GM12891 (cell line): ENCODE results near the gene TTC9.

Source experiments
- DNase-seq: peaks from one replicate; pipeline ENCODE4 v3.0.0; 2011; ENCODE audit warnings: low spot score; ENCODE audit not compliant: insufficient read length
- FAIRE-seq: peaks from 2 replicates; lab custom pipeline; 2011; peaks lifted over from hg19 to GRCh38; lab: Jason Lieb, UNC
- PAX5 ChIP-seq: IDR thresholded peaks from 2 replicates; pipeline ENCODE4 v1.6.1; 2011; ENCODE audit warnings: low read length, moderate library complexity, mild to moderate bottlenecking; ENCODE audit not compliant: insufficient read depth, severe bottlenecking
- POLR2A ChIP-seq: IDR thresholded peaks from 2 replicates; pipeline ENCODE4 v1.6.1; 2011; ENCODE audit warnings: low read depth, low read length, control low read depth
- POLR2AphosphoS5 ChIP-seq: IDR thresholded peaks from 2 replicates; pipeline ENCODE4 v1.6.1; 2011; ENCODE audit warnings: low read depth, low read length, control low read depth
- POU2F2 ChIP-seq: IDR thresholded peaks from 2 replicates; pipeline ENCODE4 v1.6.1; 2011; ENCODE audit warnings: low read depth, mild to moderate bottlenecking, control low read depth, low read length, moderate library complexity
- SPI1 ChIP-seq: IDR thresholded peaks from 2 replicates; pipeline ENCODE4 v1.6.1; 2011; ENCODE audit warnings: low read depth, low read length, control low read depth
- TAF1 ChIP-seq: IDR thresholded peaks from 2 replicates; pipeline ENCODE4 v1.6.1; 2011; ENCODE audit warnings: low read depth, low read length, control low read depth

TTC9 gene

GRCh38 chr14:70618314-70618713, 23.4 kb upstream of the TTC9 start:
- DNase-seq (no peak), FAIRE-seq (no peak)
- TF ChIP-seq POU2F2 (no peak), POLR2AphosphoS5 (no peak), SPI1 (no peak), TAF1 (no peak), POLR2A (no peak), PAX5 (no peak)

- TF ChIP-seq POLR2A (no peak), PAX5 (no peak), POLR2AphosphoS5 (no peak), POU2F2 (no peak), TAF1 (no peak), SPI1 (no peak)
- FAIRE-seq (no peak), DNase-seq (no peak)
Observed at GRCh38 chr14:70619708-70620107, 22.0 kb upstream of the TTC9 start.

GRCh38 chr14:70622111-70622712, 19.5 kb upstream of the TTC9 start:
- no peak for TF ChIP-seq POLR2A
- TF ChIP-seq TAF1 = no peak
- TF ChIP-seq POLR2AphosphoS5 = no peak
- no peak for TF ChIP-seq PAX5
- no peak for TF ChIP-seq SPI1
- TF ChIP-seq POU2F2 = no peak
- FAIRE-seq (peak; percentile 85), DNase-seq (peak; percentile 32)

GRCh38 chr14:70624972-70625371, 16.7 kb upstream of the TTC9 start:
- TF ChIP-seq SPI1 (no peak), TAF1 (no peak), POLR2AphosphoS5 (no peak), POLR2A (no peak), POU2F2 (no peak), PAX5 (no peak)
- no peak for DNase-seq
- peak; percentile 61 for FAIRE-seq

GRCh38 chr14:70631948-70632347, 9.8 kb upstream of the TTC9 start:
- DNase-seq = no peak
- no peak for FAIRE-seq
- TF ChIP-seq SPI1 (no peak), POU2F2 (no peak)

- FAIRE-seq = no peak
Observed at GRCh38 chr14:70635971-70636595, 5.6 kb upstream of the TTC9 start.

GRCh38 chr14:70638416-70638815, 3.3 kb upstream of the TTC9 start:
- DNase-seq = no peak
- FAIRE-seq = no peak
- TF ChIP-seq POU2F2 = no peak
- no peak for TF ChIP-seq TAF1
- TF ChIP-seq POLR2A = no peak
- TF ChIP-seq POLR2AphosphoS5 = no peak
- no peak for TF ChIP-seq PAX5
- no peak for TF ChIP-seq SPI1

More at GRCh38 chr14:70635971-70636595, 5.6 kb upstream of the TTC9 start:
- TF ChIP-seq POLR2A (no peak), POLR2AphosphoS5 (no peak), POU2F2 (no peak), SPI1 (no peak), PAX5 (no peak), TAF1 (no peak)
- DNase-seq = no peak

GRCh38 chr14:70640938-70641547, 673 bp upstream of the TTC9 start:
- FAIRE-seq (peak; percentile 96), DNase-seq (peak; percentile 41)

GRCh38 chr14:70642303-70643235, 853 bp downstream of the TTC9 start:
- FAIRE-seq (peak; percentile 89), DNase-seq (peak; percentile 46)
- TF ChIP-seq TAF1 (no peak), SPI1 (peak; percentile 72)

More at GRCh38 chr14:70640938-70641547, 673 bp upstream of the TTC9 start:
- TF ChIP-seq SPI1 (no peak), POLR2A (peak; percentile 32; the same call in 1 of the 2 replicates)
